ENCODE results near the gene BTF3L4.

GRCh38 chr1:52123622-52124021, 67.5 kb downstream of the BTF3L4 start:
- TF ChIP-seq EZH2 (IDR thresholded peaks at IDR 0.05; ENCODE audit: borderline replicate concordance, low read length), result no peak
- no peak for TF ChIP-seq CTCF (IDR thresholded peaks at IDR 0.05; ENCODE audit: low read length)
